DOHH2 (cell line): Measurements from ENCODE around the gene CRLF2.
A peak's percentile ranks its signal among the peaks of the same experiment; 100 is the strongest.

ENCODE experiments used
- H3F3A ChIP-seq: fragments of 200-600 bp; sonication (generic), shearing (Covaris generic); 2 replicates; pipeline ENCODE4 v1.6.0; 2016; ENCODE audit warnings: antibody characterized with exemption, mild to moderate bottlenecking; ENCODE audit not compliant: control insufficient read depth, insufficient read depth
- H3K27ac ChIP-seq: fragments of 200-600 bp; sonication (generic); 2 replicates; pipeline ENCODE4 v1.5.1; 2014; ENCODE audit warnings: low read depth, mild to moderate bottlenecking, low read length, moderate library complexity
- H3K27me3 ChIP-seq: fragments of 200-600 bp; sonication (generic); 2 replicates; pipeline ENCODE4 v1.6.1; 2014; ENCODE audit warnings: mild to moderate bottlenecking, low read length, mixed read lengths; ENCODE audit not compliant: control insufficient read depth
- H3K36me3 ChIP-seq: fragments of 200-600 bp; sonication (generic); 2 replicates; pipeline ENCODE4 v1.6.1; 2014; ENCODE audit warnings: mild to moderate bottlenecking, low read length, moderate library complexity, mixed read lengths; ENCODE audit not compliant: control insufficient read depth
- H3K4me1 ChIP-seq: fragments of 200-600 bp; sonication (generic); 2 replicates; pipeline ENCODE4 v1.6.1; 2014; ENCODE audit warnings: mild to moderate bottlenecking, low read length, mixed read lengths; ENCODE audit not compliant: control insufficient read depth
- H3K4me2 ChIP-seq: fragments of 200-600 bp; sonication (generic); 2 replicates; pipeline ENCODE4 v1.6.0; 2014; ENCODE audit warnings: mild to moderate bottlenecking, low read length, moderate library complexity
- H3K4me3 ChIP-seq: fragments of 200-600 bp; sonication (generic); 2 replicates; pipeline ENCODE4 v1.5.1; 2014; ENCODE audit warnings: mild to moderate bottlenecking, low read length, mixed read lengths
- H3K79me2 ChIP-seq: fragments of 200-600 bp; sonication (generic); 2 replicates; pipeline ENCODE4 v1.6.1; 2014; ENCODE audit warnings: mild to moderate bottlenecking, low read length, mixed read lengths; ENCODE audit not compliant: control insufficient read depth
- H3K9me2 ChIP-seq: fragments of 200-600 bp; sonication (generic); replicated peaks from 2 replicates; pipeline ENCODE4 v1.6.1; 2014; ENCODE audit warnings: mild to moderate bottlenecking, low read length, mixed read lengths; ENCODE audit not compliant: control insufficient read depth
- H3K9me3 ChIP-seq: fragments of 200-600 bp; sonication (generic); 2 replicates; pipeline ENCODE4 v1.6.1; 2014; ENCODE audit warnings: antibody characterized with exemption, low read length, mixed read lengths; ENCODE audit not compliant: control insufficient read depth, insufficient read depth
- H4K20me1 ChIP-seq: fragments of 200-600 bp; sonication (generic); 2 replicates; pipeline ENCODE4 v1.6.0; 2014; ENCODE audit warnings: low read depth, mild to moderate bottlenecking, antibody characterized with exemption, low read length, moderate library complexity; ENCODE audit not compliant: control insufficient read depth, insufficient read depth
- CTCF ChIP-seq: fragments of 200-600 bp; sonication (generic); IDR thresholded peaks from one replicate; pipeline ENCODE4 v1.5.1; 2014; ENCODE audit warnings: antibody characterized with exemption, mild to moderate bottlenecking, low read depth, low read length; ENCODE audit not compliant: poor library complexity, severe bottlenecking
- EZH2phosphoT487 ChIP-seq: fragments of 200-600 bp; sonication (generic); IDR thresholded peaks from 2 replicates; pipeline ENCODE4 v1.6.1; 2017; ENCODE audit warnings: borderline replicate concordance, mild to moderate bottlenecking, antibody characterized with exemption, low read length, moderate library complexity, mixed read lengths

Gene CRLF2

GRCh38 chrX:1167918-1168481 is 44.4 kb downstream of the CRLF2 start:
- no peaks in the 10 kb centered on the region for H4K20me1 ChIP-seq
- peaks cover 16% of the 10 kb centered on the region for H3F3A ChIP-seq
- no peak overlapping the region for H3K4me3 ChIP-seq
- H3K9me3 ChIP-seq: no peaks in the 10 kb centered on the region
- no peaks in the 10 kb centered on the region for H3K79me2 ChIP-seq
- no peaks in the 10 kb centered on the region for H3K27me3 ChIP-seq
- TF ChIP-seq CTCF (no peak), EZH2phosphoT487 (no peak)
- no peaks in the 10 kb centered on the region for H3K36me3 ChIP-seq
- peaks cover 28% of the 10 kb centered on the region for H3K4me1 ChIP-seq
- H3K4me2 ChIP-seq: no peak overlapping the region
- no peaks in the 10 kb centered on the region for H3K9me2 ChIP-seq
- no peak overlapping the region for H3K27ac ChIP-seq

GRCh38 chrX:1167466-1167865 is 45.0 kb downstream of the CRLF2 start:
- Histone ChIP-seq H3K9me3 (no peaks in the 10 kb centered on the region), H3K9me2 (no peaks in the 10 kb centered on the region), H3K27ac (no peak overlapping the region), H3K79me2 (no peaks in the 10 kb centered on the region), H3K36me3 (no peaks in the 10 kb centered on the region), H3K4me2 (no peak overlapping the region), H3F3A (peaks cover 16% of the 10 kb centered on the region), H3K4me1 (peaks cover 28% of the 10 kb centered on the region), H3K4me3 (no peak overlapping the region), H3K27me3 (no peaks in the 10 kb centered on the region), H4K20me1 (no peaks in the 10 kb centered on the region)
- no peak for TF ChIP-seq CTCF
- TF ChIP-seq EZH2phosphoT487: no peak

- Histone ChIP-seq H3K9me2 (no peaks in the 10 kb centered on the region), H4K20me1 (no peaks in the 10 kb centered on the region), H3K79me2 (no peaks in the 10 kb centered on the region), H3K36me3 (no peaks in the 10 kb centered on the region), H3K9me3 (no peaks in the 10 kb centered on the region), H3K4me3 (no peak overlapping the region), H3K4me1 (peaks cover 28% of the 10 kb centered on the region), H3K27ac (peak overlapping the region; percentile 24), H3F3A (peaks cover 17% of the 10 kb centered on the region), H3K4me2 (peak overlapping the region; percentile 37), H3K27me3 (no peaks in the 10 kb centered on the region)
- TF ChIP-seq EZH2phosphoT487 (no peak), CTCF (no peak)
These were observed 46.8 kb downstream of the CRLF2 start for GRCh38 chrX:1165535-1166196.
